Measurements from ENCODE around the gene CENPC.

Gene CENPC

GRCh38 chr4:67465032-67465762, 80.1 kb downstream of the CENPC start:
- no peak for TF ChIP-seq CTCF (IDR thresholded peaks at IDR 0.05)

- TF ChIP-seq CTCF (IDR thresholded peaks at IDR 0.05) = no peak
These were observed 84.7 kb downstream of the CENPC start for GRCh38 chr4:67460574-67460973.

- TF ChIP-seq CTCF (IDR thresholded peaks at IDR 0.05) = no peak
These were observed 86.1 kb downstream of the CENPC start for GRCh38 chr4:67459164-67459563.

GRCh38 chr4:67456577-67457196, 88.6 kb downstream of the CENPC start:
- TF ChIP-seq CTCF (IDR thresholded peaks at IDR 0.05) = no peak

- no peak for TF ChIP-seq CTCF (IDR thresholded peaks at IDR 0.05)
These were observed 93.0 kb downstream of the CENPC start for GRCh38 chr4:67452100-67452845.

- no peak for TF ChIP-seq CTCF (IDR thresholded peaks at IDR 0.05)
These were observed 93.8 kb downstream of the CENPC start for GRCh38 chr4:67451464-67451863.

- no peak for TF ChIP-seq CTCF (IDR thresholded peaks at IDR 0.05)
These were observed 96.7 kb downstream of the CENPC start for GRCh38 chr4:67448621-67449020.
